ENCODE data around the gene MED13.

Gene MED13

DNA sequence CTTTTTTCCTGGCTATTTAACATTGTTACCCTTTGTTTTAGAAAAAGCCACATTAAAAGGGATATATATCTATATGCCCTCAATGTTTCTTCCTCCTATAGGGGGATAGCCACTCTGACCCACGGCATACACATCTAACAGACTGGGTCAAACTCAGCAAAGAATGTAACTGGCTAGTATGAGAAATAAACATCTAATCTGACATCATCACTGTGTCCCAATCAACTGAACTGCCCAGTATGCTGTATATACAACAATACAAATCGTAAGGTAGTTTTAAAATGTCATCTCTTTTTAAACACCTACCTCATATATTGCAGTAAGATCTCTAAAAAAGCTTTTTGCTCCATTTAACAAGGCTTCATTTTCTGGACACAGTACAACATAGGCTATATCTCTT, 97.3 kb downstream of the MED13 start:
- Histone ChIP-seq H2BK15ac (ENCODE audit: low read depth, poor library complexity, severe bottlenecking) (no peak overlapping the region), H3K9ac (ENCODE audit: low read length) (no peak overlapping the region), H3K4ac (ENCODE audit: low read depth in 1 of 2, low read length in 2 of 2) (no peak overlapping the region), H2BK120ac (ENCODE audit: low read depth, low read length) (no peak overlapping the region), H2BK12ac (ENCODE audit: low read length in 2 of 2) (no peak overlapping the region), H2AK5ac (ENCODE audit: low read length, severe bottlenecking) (no peak overlapping the region), H3K79me1 (replicated peaks; ENCODE audit: low read length, poor library complexity, severe bottlenecking) (peaks cover 31% of the 10 kb centered on the region), H3K4me2 (ENCODE audit: low read length, poor library complexity, severe bottlenecking) (no peak overlapping the region), H3K4me1 (ENCODE audit: control insufficient read depth, insufficient read depth, low read depth, low read length) (no peaks in the 10 kb centered on the region), H3K18ac (ENCODE audit: low read depth in 1 of 2, low read length in 2 of 2) (no peak overlapping the region), H3K23ac (ENCODE audit: low read length in 2 of 2) (no peak overlapping the region), H4K8ac (ENCODE audit: low read length) (no peak overlapping the region), H2AFZ (ENCODE audit: low read depth, low read length) (no peak overlapping the region), H4K91ac (ENCODE audit: low read length) (no peak overlapping the region), H3K9me3 (ENCODE audit: control insufficient read depth, low read length) (no peaks in the 10 kb centered on the region), H3K27ac (ENCODE audit: low read length, poor library complexity, severe bottlenecking) (no peak overlapping the region), H2BK5ac (ENCODE audit: low read depth, low read length, poor library complexity, severe bottlenecking) (no peak overlapping the region), H3K36me3 (ENCODE audit: control insufficient read depth in 1 of 2, insufficient read depth in 2 of 2, low read depth in 1 of 2, low read length in 2 of 2) (peaks cover 37 to 88% of the 10 kb centered on the region in 2 experiments), H3K4me3 (ENCODE audit: insufficient read depth in 1 of 2, low read depth in 1 of 2, low read length in 2 of 2) (no peak overlapping the region), H3K27me3 (ENCODE audit: control insufficient read depth in 1 of 2, insufficient read depth in 1 of 2, low read length in 2 of 2) (no peaks in the 10 kb centered on the region), H3K14ac (ENCODE audit: low read length in 2 of 2) (no peak overlapping the region)
- DNase-seq: peak; percentile 52
- 99% methylated on average over 2 of the region's 2 CpGs for WGBS

DNA sequence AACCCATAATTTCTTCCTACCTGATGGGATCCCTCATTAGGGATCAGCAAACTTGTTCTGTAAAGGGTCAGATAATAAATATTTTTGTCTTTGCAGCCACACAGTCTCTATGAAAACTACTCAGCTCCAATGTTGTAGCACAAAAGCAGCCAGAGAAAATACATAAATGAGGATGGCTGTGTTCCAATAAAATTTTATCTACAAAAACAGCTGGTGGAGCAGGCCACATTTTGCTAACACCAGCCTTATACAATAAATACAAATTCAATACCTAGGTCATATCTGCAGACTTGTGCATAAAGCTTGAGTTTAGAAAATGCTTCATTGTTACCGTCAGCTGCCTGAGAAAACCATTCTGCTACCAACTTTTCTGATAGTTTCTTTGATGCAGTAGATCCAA, 98.9 kb downstream of the MED13 start:
- H3K79me1 ChIP-seq (replicated peaks; ENCODE audit: low read length, poor library complexity, severe bottlenecking): peaks cover 26% of the 10 kb centered on the region
- no peak overlapping the region for H3K27ac ChIP-seq (ENCODE audit: low read length, poor library complexity, severe bottlenecking)
- H3K4me2 ChIP-seq (ENCODE audit: low read length, poor library complexity, severe bottlenecking): no peak overlapping the region
- no peak overlapping the region for H4K8ac ChIP-seq (ENCODE audit: low read length)
- H2BK15ac ChIP-seq (ENCODE audit: low read depth, poor library complexity, severe bottlenecking): no peak overlapping the region
- H2AK5ac ChIP-seq (ENCODE audit: low read length, severe bottlenecking): no peak overlapping the region
- H2BK5ac ChIP-seq (ENCODE audit: low read depth, low read length, poor library complexity, severe bottlenecking): no peak overlapping the region
- no peaks in the 10 kb centered on the region for H3K27me3 ChIP-seq (ENCODE audit: control insufficient read depth in 1 of 2, insufficient read depth in 1 of 2, low read length in 2 of 2)
- H4K91ac ChIP-seq (ENCODE audit: low read length): no peak overlapping the region
- no peak overlapping the region for H3K18ac ChIP-seq (ENCODE audit: low read depth in 1 of 2, low read length in 2 of 2)
- H2AFZ ChIP-seq (ENCODE audit: low read depth, low read length): no peak overlapping the region
- no peaks in the 10 kb centered on the region for H3K9me3 ChIP-seq (ENCODE audit: control insufficient read depth, low read length)
- no peak for DNase-seq
- no peak overlapping the region for H3K4me3 ChIP-seq (ENCODE audit: insufficient read depth in 1 of 2, low read depth in 1 of 2, low read length in 2 of 2)
- H3K23ac ChIP-seq (ENCODE audit: low read length in 2 of 2): no peak overlapping the region
- H2BK120ac ChIP-seq (ENCODE audit: low read depth, low read length): no peak overlapping the region
- 0% methylated on average over 1 of the region's 1 CpG for WGBS
- no peak overlapping the region for H2BK12ac ChIP-seq (ENCODE audit: low read length in 2 of 2)
- H3K14ac ChIP-seq (ENCODE audit: low read length in 2 of 2): no peak overlapping the region
- no peaks in the 10 kb centered on the region for H3K4me1 ChIP-seq (ENCODE audit: control insufficient read depth, insufficient read depth, low read depth, low read length)
- H3K36me3 ChIP-seq (ENCODE audit: control insufficient read depth in 1 of 2, insufficient read depth in 2 of 2, low read depth in 1 of 2, low read length in 2 of 2): peaks cover 35 to 87% of the 10 kb centered on the region in 2 experiments
- no peak overlapping the region for H3K9ac ChIP-seq (ENCODE audit: low read length)
- H3K4ac ChIP-seq (ENCODE audit: low read depth in 1 of 2, low read length in 2 of 2): no peak overlapping the region

DNA sequence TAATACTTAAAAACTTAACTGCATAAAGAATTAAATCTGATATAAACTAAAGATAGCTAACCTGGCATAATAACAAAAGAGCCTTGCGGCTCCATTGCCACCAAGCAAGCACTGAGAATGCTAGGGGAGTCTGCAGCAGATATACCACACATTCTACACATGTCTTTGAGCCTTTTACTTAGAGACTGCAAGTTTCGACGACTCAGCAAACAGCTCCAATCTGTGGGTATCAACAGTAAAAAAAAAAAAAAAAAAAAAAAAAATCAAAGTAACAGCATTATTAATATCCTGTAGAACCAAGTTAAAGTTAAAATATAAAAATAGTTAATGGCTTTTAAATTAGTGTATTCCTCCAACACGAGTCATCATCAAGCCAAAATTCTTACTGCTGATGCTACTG, 109.5 kb downstream of the MED13 start:
- no peak overlapping the region for H2AK5ac ChIP-seq (ENCODE audit: low read length, severe bottlenecking)
- no peak overlapping the region for H2AFZ ChIP-seq (ENCODE audit: low read depth, low read length)
- H3K18ac ChIP-seq (ENCODE audit: low read depth in 1 of 2, low read length in 2 of 2): no peak overlapping the region
- no peak overlapping the region for H3K4me3 ChIP-seq (ENCODE audit: insufficient read depth in 1 of 2, low read depth in 1 of 2, low read length in 2 of 2)
- H2BK120ac ChIP-seq (ENCODE audit: low read depth, low read length): no peak overlapping the region
- H4K91ac ChIP-seq (ENCODE audit: low read length): no peak overlapping the region
- H3K27ac ChIP-seq (ENCODE audit: low read length, poor library complexity, severe bottlenecking): no peak overlapping the region
- H3K4ac ChIP-seq (ENCODE audit: low read depth in 1 of 2, low read length in 2 of 2): no peak overlapping the region
- no peaks in the 10 kb centered on the region for H3K4me1 ChIP-seq (ENCODE audit: control insufficient read depth, insufficient read depth, low read depth, low read length)
- no peak overlapping the region for H3K23ac ChIP-seq (ENCODE audit: low read length in 2 of 2)
- no peak overlapping the region for H3K4me2 ChIP-seq (ENCODE audit: low read length, poor library complexity, severe bottlenecking)
- H3K79me1 ChIP-seq (replicated peaks; ENCODE audit: low read length, poor library complexity, severe bottlenecking): peaks cover 21% of the 10 kb centered on the region
- WGBS: 100% methylated on average over 2 of the region's 4 CpGs
- H3K14ac ChIP-seq (ENCODE audit: low read length in 2 of 2): no peak overlapping the region
- H2BK5ac ChIP-seq (ENCODE audit: low read depth, low read length, poor library complexity, severe bottlenecking): no peak overlapping the region
- no peak overlapping the region for H2BK12ac ChIP-seq (ENCODE audit: low read length in 2 of 2)
- H3K27me3 ChIP-seq (ENCODE audit: control insufficient read depth in 1 of 2, insufficient read depth in 1 of 2, low read length in 2 of 2): no peaks in the 10 kb centered on the region
- no peak for DNase-seq
- H4K8ac ChIP-seq (ENCODE audit: low read length): no peak overlapping the region
- no peaks in the 10 kb centered on the region for H3K9me3 ChIP-seq (ENCODE audit: control insufficient read depth, low read length)
- H3K9ac ChIP-seq (ENCODE audit: low read length): no peak overlapping the region
- H2BK15ac ChIP-seq (ENCODE audit: low read depth, poor library complexity, severe bottlenecking): no peak overlapping the region
- H3K36me3 ChIP-seq (ENCODE audit: control insufficient read depth in 1 of 2, insufficient read depth in 2 of 2, low read depth in 1 of 2, low read length in 2 of 2): peaks cover 26 to 75% of the 10 kb centered on the region in 2 experiments

DNA sequence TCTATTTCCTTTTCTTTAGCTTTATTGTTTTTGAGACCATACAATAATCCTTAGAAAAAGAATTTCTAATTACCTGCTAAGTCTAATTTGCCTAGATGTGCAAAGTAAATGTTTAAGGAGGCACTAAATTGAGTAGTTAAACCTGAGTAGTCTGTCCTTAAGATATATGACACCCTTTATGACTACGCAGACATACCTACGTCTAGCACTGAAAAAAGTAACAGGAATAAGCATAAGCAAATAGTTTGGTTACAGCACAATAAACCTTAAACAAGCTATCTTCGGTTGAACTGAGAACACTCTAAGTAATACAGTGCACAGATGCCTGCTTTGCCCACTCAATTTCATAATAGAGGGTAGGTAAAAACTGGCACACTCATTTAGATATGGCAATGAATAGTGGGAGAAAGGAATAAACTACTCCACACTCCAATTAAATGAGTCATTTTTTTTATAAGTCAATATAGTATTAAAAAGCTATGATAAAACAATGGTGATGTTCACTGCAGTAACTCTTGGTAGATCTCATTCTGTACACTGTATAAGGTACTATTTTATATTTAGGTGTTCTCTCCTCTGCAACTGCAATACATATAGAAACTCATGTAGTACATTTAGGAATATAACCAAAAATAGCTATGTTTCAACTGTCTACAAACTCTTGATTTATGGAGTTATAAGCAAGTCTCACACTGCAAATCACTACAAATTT, 117.6 kb downstream of the MED13 start:
- Histone ChIP-seq H4K8ac (ENCODE audit: low read length) (no peak overlapping the region), H3K4me3 (ENCODE audit: insufficient read depth in 1 of 2, low read depth in 1 of 2, low read length in 2 of 2) (no peak overlapping the region), H2BK120ac (ENCODE audit: low read depth, low read length) (no peak overlapping the region), H3K18ac (ENCODE audit: low read depth in 1 of 2, low read length in 2 of 2) (no peak overlapping the region), H3K36me3 (ENCODE audit: control insufficient read depth in 1 of 2, insufficient read depth in 2 of 2, low read depth in 1 of 2, low read length in 2 of 2) (peaks cover 12 to 98% of the 10 kb centered on the region in 2 experiments), H3K27me3 (ENCODE audit: control insufficient read depth in 1 of 2, insufficient read depth in 1 of 2, low read length in 2 of 2) (no peaks in the 10 kb centered on the region), H4K91ac (ENCODE audit: low read length) (no peak overlapping the region), H2BK12ac (ENCODE audit: low read length in 2 of 2) (no peak overlapping the region), H3K14ac (ENCODE audit: low read length in 2 of 2) (no peak overlapping the region), H2BK5ac (ENCODE audit: low read depth, low read length, poor library complexity, severe bottlenecking) (no peak overlapping the region), H3K9me3 (ENCODE audit: control insufficient read depth, low read length) (no peaks in the 10 kb centered on the region), H3K4me2 (ENCODE audit: low read length, poor library complexity, severe bottlenecking) (no peak overlapping the region), H3K23ac (ENCODE audit: low read length in 2 of 2) (no peak overlapping the region), H3K4me1 (ENCODE audit: control insufficient read depth, insufficient read depth, low read depth, low read length) (no peaks in the 10 kb centered on the region), H3K9ac (ENCODE audit: low read length) (no peak overlapping the region), H2AK5ac (ENCODE audit: low read length, severe bottlenecking) (no peak overlapping the region), H2AFZ (ENCODE audit: low read depth, low read length) (no peak overlapping the region), H3K79me1 (replicated peaks; ENCODE audit: low read length, poor library complexity, severe bottlenecking) (peaks cover 7% of the 10 kb centered on the region), H3K27ac (ENCODE audit: low read length, poor library complexity, severe bottlenecking) (no peak overlapping the region), H2BK15ac (ENCODE audit: low read depth, poor library complexity, severe bottlenecking) (no peak overlapping the region), H3K4ac (ENCODE audit: low read depth in 1 of 2, low read length in 2 of 2) (no peak overlapping the region)
- DNase-seq: no peak
- WGBS: 94% methylated on average over 3 of the region's 3 CpGs
